Measurements from ENCODE around the gene STARD3NL.

The STARD3NL gene

GRCh38 chr7:38223306-38223705 lies 45.3 kb downstream of the STARD3NL start:
- TF ChIP-seq GATA3 (IDR thresholded peaks at IDR 0.05; ENCODE audit: low read depth, low read length), result no peak
- no peak for TF ChIP-seq GATA2 (IDR thresholded peaks at IDR 0.05; ENCODE audit: low read depth, low read length)

GRCh38 chr7:38224392-38224791 lies 46.3 kb downstream of the STARD3NL start:
- TF ChIP-seq GATA2 (IDR thresholded peaks at IDR 0.05; ENCODE audit: low read depth, low read length) (no peak), GATA3 (IDR thresholded peaks at IDR 0.05; ENCODE audit: low read depth, low read length) (no peak)

GRCh38 chr7:38229386-38229785 lies 51.3 kb downstream of the STARD3NL start:
- TF ChIP-seq GATA3 (IDR thresholded peaks at IDR 0.05; ENCODE audit: low read depth, low read length) (no peak), GATA2 (IDR thresholded peaks at IDR 0.05; ENCODE audit: low read depth, low read length) (no peak)

GRCh38 chr7:38229884-38230642 lies 52.0 kb downstream of the STARD3NL start:
- no peak for TF ChIP-seq GATA2 (IDR thresholded peaks at IDR 0.05; ENCODE audit: low read depth, low read length)
- no peak for TF ChIP-seq GATA3 (IDR thresholded peaks at IDR 0.05; ENCODE audit: low read depth, low read length)

- TF ChIP-seq GATA3 (IDR thresholded peaks at IDR 0.05; ENCODE audit: low read depth, low read length), result no peak
- TF ChIP-seq GATA2 (IDR thresholded peaks at IDR 0.05; ENCODE audit: low read depth, low read length), result no peak
Observed at GRCh38 chr7:38232502-38233366, 54.7 kb downstream of the STARD3NL start.

- TF ChIP-seq GATA3 (IDR thresholded peaks at IDR 0.05; ENCODE audit: low read depth, low read length) (no peak), GATA2 (IDR thresholded peaks at IDR 0.05; ENCODE audit: low read depth, low read length) (peak; percentile 46)
Observed at GRCh38 chr7:38235606-38236005, 57.6 kb downstream of the STARD3NL start.

- TF ChIP-seq GATA3 (IDR thresholded peaks at IDR 0.05; ENCODE audit: low read depth, low read length) (no peak), GATA2 (IDR thresholded peaks at IDR 0.05; ENCODE audit: low read depth, low read length) (no peak)
Observed at GRCh38 chr7:38241071-38241470, 63.0 kb downstream of the STARD3NL start.

GRCh38 chr7:38242814-38243213 lies 64.8 kb downstream of the STARD3NL start:
- no peak for TF ChIP-seq GATA3 (IDR thresholded peaks at IDR 0.05; ENCODE audit: low read depth, low read length)
- TF ChIP-seq GATA2 (IDR thresholded peaks at IDR 0.05; ENCODE audit: low read depth, low read length), result no peak

GRCh38 chr7:38244516-38244915 lies 66.5 kb downstream of the STARD3NL start:
- TF ChIP-seq GATA3 (IDR thresholded peaks at IDR 0.05; ENCODE audit: low read depth, low read length) (no peak), GATA2 (IDR thresholded peaks at IDR 0.05; ENCODE audit: low read depth, low read length) (no peak)

- TF ChIP-seq GATA2 (IDR thresholded peaks at IDR 0.05; ENCODE audit: low read depth, low read length) (no peak), GATA3 (IDR thresholded peaks at IDR 0.05; ENCODE audit: low read depth, low read length) (no peak)
Observed at GRCh38 chr7:38245409-38245977, 67.4 kb downstream of the STARD3NL start.

- TF ChIP-seq GATA3 (IDR thresholded peaks at IDR 0.05; ENCODE audit: low read depth, low read length) (no peak), GATA2 (IDR thresholded peaks at IDR 0.05; ENCODE audit: low read depth, low read length) (no peak)
Observed at GRCh38 chr7:38248069-38248567, 70.1 kb downstream of the STARD3NL start.

- TF ChIP-seq GATA3 (IDR thresholded peaks at IDR 0.05; ENCODE audit: low read depth, low read length) (no peak), GATA2 (IDR thresholded peaks at IDR 0.05; ENCODE audit: low read depth, low read length) (no peak)
Observed at GRCh38 chr7:38257350-38257677, 79.3 kb downstream of the STARD3NL start.

- TF ChIP-seq GATA2 (IDR thresholded peaks at IDR 0.05; ENCODE audit: low read depth, low read length) (no peak), GATA3 (IDR thresholded peaks at IDR 0.05; ENCODE audit: low read depth, low read length) (no peak)
Observed at GRCh38 chr7:38262545-38262944, 84.5 kb downstream of the STARD3NL start.

- TF ChIP-seq GATA2 (IDR thresholded peaks at IDR 0.05; ENCODE audit: low read depth, low read length), result no peak
- TF ChIP-seq GATA3 (IDR thresholded peaks at IDR 0.05; ENCODE audit: low read depth, low read length), result no peak
Observed at GRCh38 chr7:38273286-38273995, 95.4 kb downstream of the STARD3NL start, which contains the start of gene TARP. TARP (minus strand) TSS chr7:38273636.
